22Rv1 (cell line): ENCODE results near the gene SOD1.

ENCODE experiments used
- CTCF ChIP-seq: fragments of 450-650 bp; IDR thresholded peaks from 2 replicates; pipeline ENCODE4 v1.5.1; 2017; ENCODE audit warnings: mild to moderate bottlenecking
- ZFX ChIP-seq: fragments of 450-650 bp; IDR thresholded peaks from 2 replicates; pipeline ENCODE4 v1.6.1; 2017; ENCODE audit warnings: antibody characterized with exemption, borderline replicate concordance

- TF ChIP-seq CTCF (no peak), ZFX (no peak)
Measured at GRCh38 chr21:31682620-31683019, 23.1 kb downstream of the SOD1 start.
